K562 (cell line): ENCODE results near the gene AAMP. TPM values are rescaled to one million over a fixed set of nuclear protein-coding genes. Genes with fewer than 3 reads are reported as not detected.

ENCODE experiments used
- AFF1 ChIP-seq, 2 experiments: fragments of 450-650 bp; IDR thresholded peaks; 2 replicates each; pipeline ENCODE4 v1.6.1; 2018; ENCODE audit warnings: mild to moderate bottlenecking in 2 of 2, low read depth in 1 of 2; ENCODE audit not compliant: partially characterized antibody in 2 of 2
- BHLHE40 ChIP-seq: IDR thresholded peaks from 2 replicates; pipeline ENCODE4 v1.6.1; 2011; ENCODE audit warnings: low read length, improper control_type of control experiment
- CTCF ChIP-seq, 3 experiments: IDR thresholded peaks in 2 of 3; conservative IDR thresholded peaks in 1 of 3; 2 replicates each; pipeline ENCODE4 v1.5.1; 2011 to 2012; ENCODE audit warnings: low read length in 3 of 3, mild to moderate bottlenecking in 3 of 3, control low read depth in 2 of 3, improper control_type of control experiment in 1 of 3, inconsistent platforms in 1 of 3, low read depth in 1 of 3, mixed read lengths in 1 of 3, moderate library complexity in 1 of 3; ENCODE audit not compliant: insufficient read depth in 2 of 3
- KHSRP ChIP-seq: fragments of 450-650 bp; IDR thresholded peaks from 2 replicates; pipeline ENCODE4 v1.6.1; 2017
- MECOM ChIP-seq: fragments of 250-450 bp; sonication (Bioruptor Pico); IDR thresholded peaks from 2 replicates; pipeline ENCODE4 v1.8.0; 2022; ENCODE audit warnings: inconsistent platforms
- MYBL2 ChIP-seq, 2 experiments: fragments of 450-650 bp in 1 of 2; sonication (generic) in 1 of 2; formaldehyde crosslinking in 1 of 2; IDR thresholded peaks; 2 replicates each; pipeline versions ENCODE4 v1.6.1 to v1.8.1; 2017 to 2022; ENCODE audit warnings: borderline replicate concordance in 1 of 2, inconsistent platforms in 1 of 2, low read depth in 1 of 2, mild to moderate bottlenecking in 1 of 2, missing genetic modification reagents in 1 of 2, moderate library complexity in 1 of 2
- NCOA2 ChIP-seq, 2 experiments: fragments of 450-650 bp; IDR thresholded peaks; 2 replicates each; pipeline ENCODE4 v1.6.1; 2018; ENCODE audit warnings: mild to moderate bottlenecking in 2 of 2, moderate library complexity in 1 of 2; ENCODE audit not compliant: partially characterized antibody in 2 of 2
- PCBP2 ChIP-seq: fragments of 200-400 bp; formaldehyde crosslinking; IDR thresholded peaks from 2 replicates; pipeline ENCODE4 v1.6.1; 2018; ENCODE audit warnings: low read length, low read depth, mild to moderate bottlenecking, moderate library complexity; ENCODE audit not compliant: poor library complexity, severe bottlenecking
- SUPT5H ChIP-seq: fragments of 450-650 bp; IDR thresholded peaks from 2 replicates; pipeline ENCODE4 v1.6.1; 2016
- THRA ChIP-seq: fragments of 450-650 bp; IDR thresholded peaks from 2 replicates; pipeline ENCODE4 v1.6.1; 2017; ENCODE audit warnings: mild to moderate bottlenecking, moderate library complexity
- TSHZ1 ChIP-seq: fragments of 250-450 bp; sonication (Bioruptor Pico); IDR thresholded peaks from 2 replicates; pipeline ENCODE4 v1.4.0; 2020; ENCODE audit warnings: mild to moderate bottlenecking, moderate library complexity
- ZBTB17 ChIP-seq: fragments of 450-650 bp; formaldehyde crosslinking; IDR thresholded peaks from 2 replicates; pipeline ENCODE4 v1.4.0; 2020; ENCODE audit warnings: mild to moderate bottlenecking
- ZNF561 ChIP-seq: fragments of 450-650 bp; formaldehyde crosslinking; conservative IDR thresholded peaks from 2 replicates; pipeline ENCODE4 v1.4.0; 2020; ENCODE audit warnings: mild to moderate bottlenecking, moderate library complexity
- ZNF717 ChIP-seq: fragments of 250-450 bp; sonication (Bioruptor Pico); IDR thresholded peaks from 2 replicates; pipeline ENCODE4 v1.5.0; 2021
- polyA plus RNA-seq, 8 experiments: library from polyadenylated mRNA; depleted of rRNA in 4 of 8; stranded (reverse) in 5 of 8; unstranded in 3 of 8; fragments of >200 nt; fragmentation: Nextera tagmentation in 2 of 8; fragmentation: Illumina TruSeq in 1 of 8; extraction: Ambion mirVana in 2 of 8; extraction: Trizol in 1 of 8; gene quantifications; 2 replicates each; pipeline versions ENCODE4 v1.2.1 to v1.2.3, GENCODE V29; 2011 to 2014; ENCODE audit warnings: inconsistent platforms in 1 of 8, missing spikeins in 1 of 8
- total RNA-seq, 7 experiments: library from RNA; depleted of rRNA in 6 of 7; stranded (reverse); fragments of >200 nt in 6 of 7; fragmentation: Illumina TruSeq in 2 of 7; extraction: Trizol in 2 of 7; gene quantifications; 2 replicates each; pipeline versions ENCODE4 v1.2.1 to v1.2.3, GENCODE V29; 2011 to 2021; ENCODE audit warnings: low replicate concordance in 1 of 7

The AAMP gene
- total and polyA plus RNA-seq, 9 of the 15 experiments (the other 6 are each of a cell fraction or from before 2014, with no cell fraction given), result 5.7 to 197 (median 94.1) TPM

GRCh38 chr2:218286570-218287459 is 16.9 kb upstream of the AAMP start (continued):
- TF ChIP-seq MYBL2 (IDR thresholded peaks at IDR 0.05; ENCODE audit: low read depth) (no peak), MYBL2 (CRISPR knock-in tag; IDR thresholded peaks at IDR 0.05; ENCODE audit: borderline replicate concordance) (no peak), NCOA2 (IDR thresholded peaks at IDR 0.05; ENCODE audit: partially characterized antibody in 2 of 2) (no peak), ZBTB17 (CRISPR knock-in tag) (no peak), MECOM (CRISPR knock-in tag) (no peak), ZNF717 (no peak), AFF1 (IDR thresholded peaks at IDR 0.05; ENCODE audit: low read depth in 1 of 2, partially characterized antibody in 2 of 2) (no peak), PCBP2 (no peak), ZNF561 (no peak), KHSRP (no peak), BHLHE40 (peak; percentile 33), THRA (no peak), TSHZ1 (CRISPR knock-in tag) (no peak), SUPT5H (peak; percentile 89; the same call in 1 of the 2 replicates), CTCF (IDR thresholded peaks at IDR 0.05 in 2 of 3, conservative IDR thresholded peaks at IDR 0.05 in 1 of 3; ENCODE audit: insufficient read depth in 2 of 3, low read depth in 1 of 3, low read length in 3 of 3) (no peak)
